Esophagus (tissue), 2 donors: ENCODE results near the gene DHX58. TPM values are rescaled to one million over a fixed set of nuclear protein-coding genes. Genes with fewer than 3 reads are reported as not detected.

Source experiments
- H3K27ac ChIP-seq, 2 donors: one replicate each; pipeline ENCODE4 v1.5.1; 2013; ENCODE audit warnings: low read depth in 2 of 2, mild to moderate bottlenecking in 2 of 2, inconsistent platforms in 1 of 2, low read length in 1 of 2, moderate library complexity in 1 of 2
- H3K27me3 ChIP-seq, 2 donors: one replicate each; pipeline ENCODE4 v1.6.1; 2013; ENCODE audit warnings: low read length in 2 of 2, control low read depth in 1 of 2, mild to moderate bottlenecking in 1 of 2; ENCODE audit not compliant: insufficient read depth in 2 of 2, control insufficient read depth in 1 of 2
- H3K36me3 ChIP-seq, 2 donors: one replicate each; pipeline ENCODE4 v1.6.1; 2013; ENCODE audit warnings: low read length in 1 of 2; ENCODE audit not compliant: control insufficient read depth in 2 of 2, insufficient read depth in 2 of 2
- H3K4me1 ChIP-seq, 2 donors: one replicate each; pipeline ENCODE4 v1.6.1; 2013; ENCODE audit warnings: low read length in 1 of 2; ENCODE audit not compliant: control insufficient read depth in 2 of 2, insufficient read depth in 2 of 2
- H3K4me3 ChIP-seq, 2 donors: one replicate each; pipeline ENCODE4 v1.5.1; 2013; ENCODE audit warnings: low read length in 2 of 2, mild to moderate bottlenecking in 2 of 2, low read depth in 1 of 2, moderate library complexity in 1 of 2
- H3K9me3 ChIP-seq, 2 donors: one replicate each; pipeline ENCODE4 v1.6.1; 2013; ENCODE audit warnings: mild to moderate bottlenecking in 2 of 2, low read depth in 1 of 2, low read length in 1 of 2, moderate library complexity in 1 of 2; ENCODE audit not compliant: control insufficient read depth in 2 of 2, insufficient read depth in 1 of 2
- WGBS, 2 donors: extraction: QIAGEN DNeasy Blood & Tissue Kit; methylation state at CpG; one replicate each; pipeline ENCODE4 v1.1.7; 2013; 5-methylcytosine and 5-hydroxymethylcytosine counted together
- polyA plus RNA-seq, 2 donors: library from polyadenylated mRNA; stranded (reverse); fragments of 200-250 nt; gene quantifications; one replicate each; pipeline ENCODE4 v1.2.3, GENCODE V29; 2013
- donor health status: healthy with polysubstance abuse.
- donor health status: Bipolar disorder and iron deficiency.

DHX58 gene
- polyA plus RNA-seq, 2 donors: 8.3 to 17.8 TPM

GRCh38 chr17:42101513-42102292 is 10.8 kb downstream of the DHX58 start:
- Histone ChIP-seq H3K9me3 (no peaks in the 10 kb centered on the region), H3K4me1 (peaks cover 6 to 8% of the 10 kb centered on the region in 2 donors), H3K36me3 (no peaks in the 10 kb centered on the region), H3K27ac (no peak overlapping the region), H3K4me3 (no peak overlapping the region), H3K27me3 (peaks cover 0 to 4% of the 10 kb centered on the region in 2 donors)
- WGBS, 2 donors: 48 to 49% methylated on average over 14 of the region's 14 CpGs

GRCh38 chr17:42098730-42099399 is 13.6 kb downstream of the DHX58 start:
- Histone ChIP-seq H3K27ac (no peak overlapping the region), H3K9me3 (no peaks in the 10 kb centered on the region), H3K4me1 (peaks cover 6 to 8% of the 10 kb centered on the region in 2 donors), H3K4me3 (no peak overlapping the region), H3K27me3 (peaks cover 0 to 4% of the 10 kb centered on the region in 2 donors), H3K36me3 (no peaks in the 10 kb centered on the region)
- whole genome bisulfite sequencing, 2 donors: 67 to 68% methylated on average over 14 of the region's 14 CpGs

- Histone ChIP-seq H3K9me3 (no peaks in the 10 kb centered on the region), H3K27ac (no peak within 1 kb of the TSS), H3K27me3 (peaks cover 0 to 4% of the 10 kb centered on the region in 2 donors), H3K4me3 (peak within 1 kb of the TSS; percentile 9 to 15), H3K4me1 (peaks cover 4 to 8% of the 10 kb centered on the region in 2 donors), H3K36me3 (no peaks in the 10 kb centered on the region)
- WGBS, 2 donors: 8% methylated on average over 50 to 52 of the region's 52 CpGs
These were observed 14.6 kb downstream of the DHX58 start, which contains the start of gene ZNF385C for GRCh38 chr17:42097691-42098631. Gene ZNF385C, minus strand, starts transcription at chr17:42098473. Its CDS starts 35,417 bp downstream, at chr17:42063056.

GRCh38 chr17:42096360-42097111 is 16.0 kb downstream of the DHX58 start:
- no peak overlapping the region for H3K4me3 ChIP-seq
- H3K27me3 ChIP-seq: peaks cover 0 to 4% of the 10 kb centered on the region in 2 donors
- no peaks in the 10 kb centered on the region for H3K36me3 ChIP-seq
- H3K27ac ChIP-seq: no peak overlapping the region
- H3K4me1 ChIP-seq: peaks cover 4 to 6% of the 10 kb centered on the region in 2 donors
- H3K9me3 ChIP-seq: no peaks in the 10 kb centered on the region
- 68 to 69% methylated on average over 8 of the region's 8 CpGs for WGBS, 2 donors

- WGBS, 2 donors: 88 to 89% methylated on average over 12 of the region's 12 CpGs
- no peak overlapping the region for H3K4me3 ChIP-seq
- H3K4me1 ChIP-seq: peaks cover 4 to 5% of the 10 kb centered on the region in 2 donors
- H3K27ac ChIP-seq: no peak overlapping the region
- no peaks in the 10 kb centered on the region for H3K9me3 ChIP-seq
- no peaks in the 10 kb centered on the region for H3K36me3 ChIP-seq
- peaks cover 0 to 4% of the 10 kb centered on the region in 2 donors for H3K27me3 ChIP-seq
These were observed 18.0 kb downstream of the DHX58 start for GRCh38 chr17:42094375-42095069.

GRCh38 chr17:42092939-42093338 is 19.6 kb downstream of the DHX58 start:
- H3K36me3 ChIP-seq: no peaks in the 10 kb centered on the region
- H3K27me3 ChIP-seq: peaks cover 0 to 8% of the 10 kb centered on the region in 2 donors
- no peaks in the 10 kb centered on the region for H3K9me3 ChIP-seq
- H3K4me1 ChIP-seq: peaks cover 0 to under 1% of the 10 kb centered on the region in 2 donors
- no peak overlapping the region for H3K4me3 ChIP-seq
- H3K27ac ChIP-seq: no peak overlapping the region
- WGBS, 2 donors: 48 to 51% methylated on average over 6 of the region's 6 CpGs

GRCh38 chr17:42090964-42091790 is 21.3 kb downstream of the DHX58 start:
- Histone ChIP-seq H3K36me3 (no peaks in the 10 kb centered on the region), H3K9me3 (no peaks in the 10 kb centered on the region), H3K27ac (no peak overlapping the region), H3K4me3 (no peak overlapping the region), H3K27me3 (peaks cover 0 to 4% of the 10 kb centered on the region in 2 donors), H3K4me1 (no peaks in the 10 kb centered on the region)
- WGBS, 2 donors: 84 to 88% methylated on average over 8 of the region's 8 CpGs

- no peaks in the 10 kb centered on the region for H3K9me3 ChIP-seq
- H3K4me1 ChIP-seq: no peaks in the 10 kb centered on the region
- H3K4me3 ChIP-seq: no peak overlapping the region
- H3K27ac ChIP-seq: no peak overlapping the region
- 86 to 90% methylated on average over 8 of the region's 8 CpGs for WGBS, 2 donors
- peaks cover 0 to 4% of the 10 kb centered on the region in 2 donors for H3K27me3 ChIP-seq
- H3K36me3 ChIP-seq: no peaks in the 10 kb centered on the region
These were observed 23.8 kb downstream of the DHX58 start for GRCh38 chr17:42088736-42089135.
